ENCODE data around the gene XPR1.
"Not testable (repeated sequence)": the region's sequence is repeated elsewhere in the genome, so short reads cannot be mapped to it uniquely, and the experiment has no call there.

Gene XPR1

GRCh38 chr1:180675586-180675985, 43.8 kb downstream of the XPR1 start:
- no peak for DNase-seq (ENCODE audit: low read depth)
- H3K4me3 ChIP-seq (ENCODE audit: control insufficient read depth, low read depth, low read length) = no peak overlapping the region
- TF ChIP-seq CTCF (IDR thresholded peaks at IDR 0.05; ENCODE audit: control insufficient read depth, insufficient read depth, low read depth, low read length, missing control alignments) = no peak

- TF ChIP-seq CTCF (IDR thresholded peaks at IDR 0.05; ENCODE audit: control insufficient read depth, insufficient read depth, low read depth, low read length, missing control alignments) = no peak
- no peak for DNase-seq (ENCODE audit: low read depth)
- no peak overlapping the region for H3K4me3 ChIP-seq (ENCODE audit: control insufficient read depth, low read depth, low read length)
Measured at GRCh38 chr1:180680558-180681144, 48.8 kb downstream of the XPR1 start.

GRCh38 chr1:180683117-180683516, 51.3 kb downstream of the XPR1 start:
- not testable (repeated sequence) for H3K4me3 ChIP-seq (ENCODE audit: control insufficient read depth, low read depth, low read length); DNase-seq (ENCODE audit: low read depth)

GRCh38 chr1:180691322-180691913, 59.6 kb downstream of the XPR1 start:
- no peak overlapping the region for H3K4me3 ChIP-seq (ENCODE audit: control insufficient read depth, low read depth, low read length)
- no peak for DNase-seq (ENCODE audit: low read depth)
- TF ChIP-seq CTCF (IDR thresholded peaks at IDR 0.05; ENCODE audit: control insufficient read depth, insufficient read depth, low read depth, low read length, missing control alignments) = no peak

GRCh38 chr1:180693564-180694244, 61.9 kb downstream of the XPR1 start:
- TF ChIP-seq CTCF (IDR thresholded peaks at IDR 0.05; ENCODE audit: control insufficient read depth, insufficient read depth, low read depth, low read length, missing control alignments) = no peak
- DNase-seq (ENCODE audit: low read depth) = no peak
- H3K4me3 ChIP-seq (ENCODE audit: control insufficient read depth, low read depth, low read length) = no peak overlapping the region

GRCh38 chr1:180695282-180695681, 63.5 kb downstream of the XPR1 start:
- H3K4me3 ChIP-seq (ENCODE audit: control insufficient read depth, low read depth, low read length) = no peak overlapping the region
- DNase-seq (ENCODE audit: low read depth) = no peak
- no peak for TF ChIP-seq CTCF (IDR thresholded peaks at IDR 0.05; ENCODE audit: control insufficient read depth, insufficient read depth, low read depth, low read length, missing control alignments)

- no peak overlapping the region for H3K4me3 ChIP-seq (ENCODE audit: control insufficient read depth, low read depth, low read length)
- DNase-seq (ENCODE audit: low read depth) = no peak
- TF ChIP-seq CTCF (IDR thresholded peaks at IDR 0.05; ENCODE audit: control insufficient read depth, insufficient read depth, low read depth, low read length, missing control alignments) = no peak
Measured at GRCh38 chr1:180696361-180696760, 64.5 kb downstream of the XPR1 start.
